Limb (tissue), 2 donors: ENCODE measurements around the gene ZFYVE28.

Experiments
- DNase-seq, 2 donors: peaks; one replicate each; pipeline ENCODE4 v3.0.0-alpha.2; 2016; ENCODE audit errors: extremely low spot score in 2 of 2

The ZFYVE28 gene

DNA sequence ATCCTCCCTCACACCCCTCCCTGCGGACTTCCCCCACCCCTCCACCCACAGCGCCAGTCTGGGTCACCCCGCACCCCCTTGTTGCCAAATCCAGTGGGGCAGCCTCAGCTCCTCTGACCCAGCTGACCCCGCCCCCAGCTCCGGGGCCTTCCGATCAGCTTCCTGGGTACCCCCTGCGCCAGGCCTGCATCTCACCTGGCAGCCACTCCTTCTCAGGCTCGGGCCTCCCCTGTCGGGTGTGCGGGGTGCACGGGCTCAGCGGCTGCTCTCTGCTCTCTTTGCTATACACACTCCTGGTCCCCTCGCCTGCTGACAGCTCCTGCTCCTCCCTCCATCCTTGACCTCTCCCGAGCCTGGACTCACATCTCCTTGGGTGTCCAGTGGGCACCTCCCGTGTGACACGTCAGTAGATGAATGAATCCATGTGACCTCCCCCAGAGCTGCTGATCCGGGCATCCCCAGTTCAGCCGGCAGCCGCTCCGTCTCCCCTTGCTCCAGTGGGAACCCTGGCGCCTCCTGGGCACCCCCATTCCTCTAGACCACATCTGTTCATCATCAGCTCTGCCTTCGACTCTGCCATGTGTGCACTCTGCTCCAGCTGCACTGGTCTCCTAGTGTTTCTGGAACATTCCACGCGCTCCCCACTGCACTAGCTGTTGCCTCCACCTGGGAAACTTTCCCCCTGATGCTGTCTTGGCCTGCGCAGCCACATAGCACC lies 10.2 kb upstream of the ZFYVE28 start:
- DNase-seq: peak in 1 of 2 donors; percentile 22

DNA sequence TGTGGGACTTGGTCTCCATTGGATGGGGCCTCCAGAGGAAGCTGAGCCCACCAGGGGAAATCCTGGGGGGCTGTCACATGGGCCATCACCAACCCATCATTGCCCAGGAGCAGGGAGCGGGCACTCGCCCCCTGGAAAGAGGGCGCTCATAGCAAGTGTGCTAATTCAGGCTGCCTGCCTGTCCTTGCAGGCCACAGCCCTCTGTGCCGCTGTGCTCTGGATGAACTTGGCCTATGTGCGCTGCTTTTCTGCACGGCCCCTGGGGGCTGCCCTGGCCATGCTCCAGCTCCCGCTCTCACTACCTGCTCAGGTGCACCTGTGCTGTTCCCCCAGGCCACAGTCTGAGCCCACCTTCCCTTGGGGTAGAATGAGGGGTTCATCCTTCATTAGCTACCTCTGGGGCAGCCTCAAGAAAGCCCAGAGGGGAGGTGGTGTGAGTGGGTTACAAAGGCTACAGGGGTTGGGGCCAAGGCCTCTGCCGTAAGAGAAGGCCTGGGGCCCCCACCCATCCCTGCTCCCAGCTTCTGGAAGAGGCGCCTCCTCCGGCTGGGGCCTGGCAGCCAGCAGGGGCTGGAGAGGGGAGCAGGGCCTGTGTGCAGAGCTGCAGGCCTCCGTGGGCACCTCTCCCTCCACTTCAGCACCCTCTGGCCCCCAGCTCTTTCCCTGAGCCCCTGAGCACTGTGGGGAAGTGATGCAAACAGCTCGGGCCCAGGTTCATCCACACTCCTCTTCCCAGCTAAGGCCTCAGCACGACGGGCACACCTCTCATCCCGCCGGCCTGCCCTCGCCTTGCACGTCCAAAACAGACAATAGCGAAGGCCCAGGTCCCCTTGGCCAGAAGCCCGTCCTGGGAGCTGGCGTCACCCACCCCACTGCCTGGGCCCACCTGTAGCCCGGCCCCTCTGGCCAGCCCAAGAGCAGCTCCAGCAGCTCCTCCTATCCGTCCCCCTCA lies 9.2 kb upstream of the ZFYVE28 start:
- peak in 1 of 2 donors; percentile 28 for DNase-seq

GRCh38 chr4:2426711-2427275 lies 8.3 kb upstream of the ZFYVE28 start:
- peak in 1 of 2 donors; percentile 26 for DNase-seq

GRCh38 chr4:2426069-2426397 lies 7.6 kb upstream of the ZFYVE28 start:
- DNase-seq: no peak

DNA sequence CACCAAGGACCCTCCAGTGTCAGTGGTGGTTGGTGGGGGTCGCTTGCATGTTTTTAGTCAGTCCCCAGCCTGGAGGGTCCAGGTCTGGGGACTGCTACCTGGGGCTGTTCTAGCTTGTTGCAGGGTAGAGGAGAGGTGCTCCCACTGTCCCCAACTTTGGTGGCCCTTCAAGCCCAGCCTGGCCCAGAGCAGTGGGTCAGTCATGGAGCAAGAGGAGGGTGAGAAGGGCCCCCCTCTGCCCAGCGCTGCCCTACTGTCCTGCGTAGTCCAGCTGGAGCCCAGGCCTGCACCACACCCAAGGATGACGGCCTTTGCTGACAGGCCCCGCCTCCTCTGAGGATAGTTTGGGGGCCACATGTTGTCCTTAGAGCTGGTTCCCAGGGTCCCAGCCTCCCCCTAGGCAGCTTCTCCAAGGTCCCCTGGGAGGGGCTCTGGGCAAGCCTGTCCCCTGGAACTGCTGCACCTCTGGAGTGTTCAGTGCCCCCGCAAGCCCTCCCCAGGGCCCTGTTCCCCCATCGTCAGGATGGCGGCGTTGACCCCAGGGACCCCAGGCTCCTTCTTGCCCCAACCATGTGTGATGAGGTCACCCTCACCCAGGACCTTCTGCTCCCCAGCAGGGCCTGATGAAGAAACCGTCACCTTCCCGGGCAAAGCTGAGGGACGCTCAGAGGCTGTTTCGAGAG lies 7.1 kb upstream of the ZFYVE28 start:
- peak in 1 of 2 donors; percentile 19 for DNase-seq

DNA sequence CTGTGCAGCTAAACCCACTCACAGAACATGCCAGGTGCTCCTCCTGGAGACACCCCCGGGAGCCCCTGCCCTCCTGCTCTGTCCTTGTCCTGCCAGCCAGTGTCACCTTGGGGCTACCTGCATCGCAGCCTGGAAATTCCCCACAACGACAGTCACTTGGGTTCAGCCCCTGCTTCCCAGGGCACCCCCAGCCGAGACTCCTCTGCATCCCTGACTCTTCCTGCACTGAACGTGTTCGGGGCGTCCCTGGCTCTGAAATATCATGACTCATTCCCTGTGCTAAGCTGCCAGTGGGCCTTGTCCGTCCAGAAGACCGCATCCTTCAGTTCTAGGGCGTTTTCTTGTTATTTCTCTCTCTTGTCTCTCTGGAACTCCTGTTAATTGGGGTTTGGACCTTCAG lies 6.1 kb upstream of the ZFYVE28 start:
- DNase-seq: no peak

DNA sequence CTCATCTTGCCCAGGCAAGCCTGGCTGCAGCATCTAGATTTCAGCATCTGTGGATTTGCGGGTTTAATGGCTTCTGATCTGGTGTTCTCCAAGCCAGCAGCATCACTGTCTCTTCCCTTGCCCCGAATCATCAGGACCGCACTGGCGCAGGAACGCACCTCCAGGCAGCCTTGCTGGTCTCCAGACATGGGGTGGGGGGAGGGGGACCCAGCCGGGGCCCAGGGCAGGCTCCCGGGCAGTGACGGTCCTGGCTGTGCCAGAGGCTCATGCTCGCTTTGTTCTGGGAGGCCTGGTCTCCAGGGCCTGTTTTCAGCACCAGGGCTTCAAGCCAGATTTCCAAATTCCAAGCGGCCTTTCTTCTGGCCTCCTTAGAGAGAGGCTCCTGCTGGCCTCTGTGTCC lies 5.2 kb upstream of the ZFYVE28 start:
- no peak for DNase-seq

GRCh38 chr4:2423066-2423465 lies 4.6 kb upstream of the ZFYVE28 start:
- no peak for DNase-seq

DNA sequence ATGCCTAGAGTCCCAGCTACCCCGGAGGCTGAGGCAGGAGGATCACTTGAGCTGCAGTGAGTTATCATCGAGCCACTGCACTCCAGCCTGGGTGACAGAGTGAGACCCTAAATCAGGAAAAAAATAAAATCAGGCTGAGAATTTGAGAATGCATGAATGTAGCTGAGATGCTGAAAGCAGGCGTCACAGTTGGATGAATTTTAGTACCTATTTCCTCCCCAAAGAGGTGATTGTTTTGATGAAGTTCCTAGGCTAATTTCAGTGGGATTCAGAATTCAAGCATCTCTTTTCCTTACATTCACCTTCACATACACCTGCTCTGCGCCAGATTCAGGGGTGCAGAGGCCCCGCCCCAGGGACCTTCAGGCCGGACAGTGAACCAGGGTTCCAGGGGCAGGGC lies 3.5 kb upstream of the ZFYVE28 start:
- DNase-seq: no peak

- no peak for DNase-seq
These were observed 1.4 kb upstream of the ZFYVE28 start for GRCh38 chr4:2419814-2420213.

DNA sequence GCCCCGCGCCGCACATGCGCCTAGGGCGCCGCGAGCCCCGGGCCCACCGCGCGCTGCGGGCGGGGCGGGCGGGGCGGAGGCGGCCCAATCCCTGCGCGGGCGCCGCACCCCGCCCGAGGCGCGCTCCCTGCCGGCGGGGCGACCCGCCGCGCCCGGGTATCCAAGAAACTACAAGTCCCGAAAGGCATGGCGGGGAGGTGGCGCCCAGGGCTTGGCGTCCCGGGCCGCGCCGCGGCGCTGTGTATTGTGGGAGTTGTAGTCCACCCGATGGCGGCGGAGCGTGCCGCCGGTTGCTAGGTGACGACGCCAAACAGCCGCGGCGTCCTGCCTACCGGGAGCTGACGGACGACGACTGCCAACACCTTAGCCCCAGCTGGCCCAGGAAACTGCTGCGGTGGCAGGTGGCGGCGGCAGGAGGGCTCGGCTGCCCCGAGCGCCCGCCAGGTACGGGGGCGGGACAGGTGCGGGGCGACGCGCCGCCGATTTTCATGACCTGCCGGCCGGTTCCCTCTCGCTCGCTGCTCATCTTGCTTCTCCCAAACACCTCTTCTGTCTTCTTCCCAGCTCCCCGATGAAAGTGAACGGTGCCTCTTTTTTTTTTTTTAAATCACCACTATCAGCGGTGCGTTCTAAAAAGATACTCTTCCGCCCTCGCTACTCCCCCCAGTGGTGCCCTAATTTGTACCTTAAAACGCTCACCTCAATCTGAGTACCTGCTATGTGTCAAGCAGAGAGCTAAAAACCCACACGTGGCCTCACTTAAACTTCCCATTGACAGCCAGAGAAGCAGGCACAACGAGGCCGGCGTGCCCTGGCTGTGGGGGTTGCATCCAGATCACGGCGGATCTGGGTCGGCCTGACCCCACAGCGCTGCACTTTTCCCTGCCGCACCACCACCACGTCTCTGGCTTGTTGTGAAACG lies 466 bp upstream of the ZFYVE28 start, which contains the start of gene CFAP99:
Gene CFAP99 (plus strand): TSS at position 306 of the 922 bp plus-strand sequence.
- DNase-seq: peak; percentile 93 to 97

GRCh38 chr4:2417226-2417764 lies 1.1 kb downstream of the ZFYVE28 start:
- no peak for DNase-seq

DNA sequence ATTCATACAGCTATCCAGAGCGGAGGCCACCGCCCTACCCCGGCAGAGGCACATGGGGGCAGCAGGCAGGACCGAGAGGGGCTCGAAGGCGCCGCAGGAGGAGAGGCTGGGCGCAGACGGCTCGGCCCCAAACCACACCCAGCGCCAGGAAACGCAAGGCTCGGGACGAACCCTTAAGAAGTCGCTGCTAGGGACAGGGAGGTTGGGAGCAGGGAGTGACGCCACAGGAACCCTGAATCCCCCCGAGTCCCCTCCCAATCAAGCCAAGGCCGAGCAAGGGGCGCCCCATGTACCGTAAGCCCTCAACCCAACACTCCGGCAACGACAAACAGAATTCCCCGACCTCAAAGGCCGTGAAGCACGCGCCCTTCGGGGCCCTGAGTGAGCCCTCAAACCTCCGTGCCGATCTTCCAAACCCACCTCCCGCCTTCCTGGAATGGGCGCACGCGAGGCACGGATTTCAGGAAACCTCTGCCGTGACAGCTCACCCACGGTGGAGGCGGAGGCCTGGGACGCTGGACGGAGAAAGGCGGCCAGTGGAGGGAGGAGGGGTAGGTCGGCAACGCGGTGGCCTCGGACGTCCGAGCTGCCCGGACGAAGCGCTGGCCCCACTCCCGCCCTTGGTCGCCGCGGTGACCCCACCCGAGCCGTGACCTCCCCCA lies 1.8 kb downstream of the ZFYVE28 start:
- no peak for DNase-seq

DNA sequence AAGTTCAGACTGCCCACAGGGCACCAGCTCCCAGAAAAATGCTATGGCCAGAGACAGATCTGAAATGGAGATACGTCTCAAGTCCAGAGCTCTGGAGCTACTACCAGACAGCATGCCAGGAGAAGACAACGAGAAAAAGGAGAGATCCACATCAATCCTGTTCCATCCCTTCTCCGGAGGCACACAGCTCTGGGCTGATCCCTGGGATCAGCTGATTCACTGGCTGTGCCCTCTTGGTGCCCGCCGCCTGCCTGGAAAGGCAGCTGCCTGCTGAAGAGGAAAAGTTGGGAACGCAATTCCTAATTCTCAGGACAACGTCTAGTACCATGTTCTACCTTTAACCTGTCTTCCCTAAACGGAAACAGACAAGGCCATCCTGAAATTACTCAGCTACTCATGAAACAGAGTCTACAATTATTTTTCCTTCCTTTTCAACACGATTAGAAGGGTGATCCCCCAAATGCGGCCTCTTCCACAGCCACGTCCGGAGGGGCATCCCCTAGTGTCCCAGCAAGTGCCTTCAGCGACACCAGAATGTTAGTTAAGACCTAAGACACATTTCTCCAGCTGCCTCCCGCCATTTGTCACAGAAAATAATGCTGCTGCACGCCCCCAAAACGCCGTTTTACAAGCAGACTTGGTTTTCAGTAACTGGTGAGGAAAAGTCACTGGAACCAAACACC lies 2.4 kb downstream of the ZFYVE28 start:
- no peak for DNase-seq

DNA sequence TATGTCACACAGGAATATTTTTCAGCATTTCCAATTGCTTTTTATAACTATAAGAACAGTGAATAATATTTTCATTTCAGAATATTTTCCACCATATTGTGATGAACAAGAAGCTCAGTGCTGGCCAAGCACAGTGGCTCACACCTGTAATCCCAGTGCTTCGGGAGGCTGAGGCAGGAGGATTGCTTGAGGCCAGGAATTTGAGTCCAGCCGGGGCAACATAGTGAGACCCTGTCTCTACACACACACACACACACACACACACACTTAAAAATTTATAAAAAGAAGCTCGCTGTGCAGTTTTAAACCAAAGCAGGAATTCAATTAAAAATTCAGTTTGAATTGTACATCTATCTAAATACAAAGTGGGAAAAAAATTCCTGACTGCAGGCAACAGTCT lies 3.2 kb downstream of the ZFYVE28 start:
- DNase-seq: no peak

GRCh38 chr4:2413821-2414610 lies 4.4 kb downstream of the ZFYVE28 start:
- DNase-seq: no peak

DNA sequence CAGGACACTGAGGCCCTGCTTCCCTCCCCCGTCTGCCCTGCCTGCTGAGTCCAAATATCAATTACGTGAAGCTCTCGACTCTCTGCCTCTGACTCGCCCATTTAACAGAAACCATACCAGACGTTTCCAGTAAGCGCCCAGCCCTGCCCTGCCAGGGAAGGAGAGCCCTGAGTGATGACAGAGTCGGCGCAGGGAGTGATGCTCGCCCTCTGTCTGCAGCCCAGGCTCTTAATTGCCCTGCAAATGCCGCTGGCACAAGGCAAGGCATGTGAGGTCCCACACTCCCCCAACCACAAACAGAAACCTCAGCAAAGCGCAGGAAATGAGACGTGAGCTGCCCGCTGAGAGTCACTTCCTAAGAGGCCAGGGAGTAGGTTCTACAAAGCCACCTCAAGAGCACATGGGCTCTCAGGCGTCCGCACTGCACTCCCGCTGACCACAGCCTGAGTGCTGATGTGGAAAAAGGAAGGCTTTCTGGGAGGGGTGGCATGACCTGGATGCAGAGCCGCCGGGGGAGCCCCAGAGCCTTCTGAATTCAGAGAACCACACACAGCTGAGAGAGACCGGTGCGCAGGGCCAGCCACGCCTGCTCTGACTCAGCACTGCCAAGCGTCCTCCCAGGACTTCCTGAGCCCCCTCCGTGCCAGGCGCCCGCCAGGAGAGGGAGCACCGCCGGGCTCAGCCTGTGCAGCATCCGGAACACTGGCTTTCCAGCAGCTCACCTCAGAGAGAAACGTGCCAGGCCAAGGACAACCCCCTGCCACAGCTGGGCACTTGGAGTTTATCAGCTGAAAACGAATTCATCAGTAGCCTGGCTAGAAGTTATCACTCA lies 5.3 kb downstream of the ZFYVE28 start:
- DNase-seq: peak; percentile 30 to 71

DNA sequence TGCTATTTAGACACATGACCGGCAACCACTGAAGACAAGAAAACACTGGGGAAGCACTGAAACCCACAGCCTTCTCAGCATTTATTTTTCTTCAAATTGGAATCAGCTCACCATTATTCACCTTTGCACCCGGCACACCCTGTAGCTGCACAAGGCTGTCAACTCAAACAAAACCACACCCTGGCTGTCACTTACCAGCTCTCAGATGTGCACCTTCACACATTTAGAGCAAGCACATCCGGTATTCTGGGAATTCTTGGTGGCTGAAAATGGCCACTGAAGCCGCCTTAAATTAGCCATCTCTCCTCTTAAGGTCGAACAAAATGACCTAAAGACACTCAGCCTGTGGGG lies 5.9 kb downstream of the ZFYVE28 start:
- DNase-seq: no peak
